ENCODE measurements around the gene RAB11FIP2.
"Not testable (repeated sequence)": the region's sequence is repeated elsewhere in the genome, so short reads cannot be mapped to it uniquely, and the experiment has no call there.

RAB11FIP2 gene, protein sequence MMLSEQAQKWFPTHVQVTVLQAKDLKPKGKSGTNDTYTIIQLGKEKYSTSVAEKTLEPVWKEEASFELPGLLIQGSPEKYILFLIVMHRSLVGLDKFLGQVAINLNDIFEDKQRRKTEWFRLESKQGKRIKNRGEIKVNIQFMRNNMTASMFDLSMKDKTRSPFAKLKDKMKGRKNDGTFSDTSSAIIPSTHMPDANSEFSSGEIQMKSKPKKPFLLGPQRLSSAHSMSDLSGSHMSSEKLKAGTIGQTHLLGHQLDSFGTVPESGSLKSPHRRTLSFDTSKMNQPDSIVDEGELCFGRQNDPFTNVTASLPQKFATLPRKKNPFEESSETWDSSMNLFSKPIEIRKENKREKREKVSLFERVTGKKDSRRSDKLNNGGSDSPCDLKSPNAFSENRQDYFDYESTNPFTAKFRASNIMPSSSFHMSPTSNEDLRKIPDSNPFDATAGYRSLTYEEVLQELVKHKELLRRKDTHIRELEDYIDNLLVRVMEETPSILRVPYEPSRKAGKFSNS

DNA sequence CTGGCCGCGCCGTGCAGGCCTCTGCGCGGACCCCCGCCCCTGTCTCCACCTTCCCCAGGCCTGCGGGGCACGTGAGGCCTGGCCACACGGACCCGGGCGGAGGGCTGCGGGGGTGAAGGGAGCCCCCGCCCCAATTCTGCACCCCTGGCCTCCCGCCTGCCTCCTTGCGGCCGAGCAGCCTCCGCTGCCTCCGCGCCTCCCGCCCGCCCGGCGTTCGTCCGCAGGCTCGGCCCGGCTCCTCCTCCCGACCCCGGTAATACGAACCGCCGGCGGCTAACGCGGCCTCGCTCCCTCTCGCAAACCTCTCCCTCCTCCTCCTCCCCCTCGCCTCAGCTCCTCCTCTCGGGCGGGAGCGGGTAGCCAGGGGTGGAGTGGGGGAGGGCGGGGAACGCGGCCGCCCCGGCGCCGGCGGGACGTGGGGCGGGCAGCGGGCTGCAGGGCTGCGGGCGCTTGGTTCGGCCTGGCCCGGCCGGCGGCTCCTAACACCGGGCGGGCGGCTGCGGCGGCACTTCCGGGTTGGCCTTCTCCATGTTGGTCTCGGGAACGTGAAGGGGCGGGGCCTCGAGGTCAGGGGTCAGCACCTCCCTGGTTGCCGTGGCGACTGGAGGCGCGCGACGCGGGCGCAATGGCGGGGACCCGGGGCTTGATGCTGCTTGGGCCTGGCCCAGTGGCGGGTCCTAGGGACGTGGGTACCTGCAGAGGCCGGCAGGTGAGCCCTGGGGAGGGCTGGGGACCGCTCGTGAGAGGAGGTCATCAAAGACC is at the start of gene RAB11FIP2:
RAB11FIP2 (minus strand) TSS at position 547 of the 762 bp plus-strand sequence. CDS start 778 bp downstream, outside the sequence.
- DNase-seq (ENCODE audit: extremely low spot score, insufficient read length, low read depth): peak; percentile 93
- FAIRE-seq: peak; percentile 90

- DNase-seq (ENCODE audit: extremely low spot score, insufficient read length, low read depth) (no peak), FAIRE-seq (no peak)
Observed at GRCh38 chr10:118096022-118096421, 49.3 kb upstream of the RAB11FIP2 start.

- FAIRE-seq (no peak), DNase-seq (ENCODE audit: extremely low spot score, insufficient read length, low read depth) (no peak)
Observed at GRCh38 chr10:118092209-118092608, 45.5 kb upstream of the RAB11FIP2 start.

DNA sequence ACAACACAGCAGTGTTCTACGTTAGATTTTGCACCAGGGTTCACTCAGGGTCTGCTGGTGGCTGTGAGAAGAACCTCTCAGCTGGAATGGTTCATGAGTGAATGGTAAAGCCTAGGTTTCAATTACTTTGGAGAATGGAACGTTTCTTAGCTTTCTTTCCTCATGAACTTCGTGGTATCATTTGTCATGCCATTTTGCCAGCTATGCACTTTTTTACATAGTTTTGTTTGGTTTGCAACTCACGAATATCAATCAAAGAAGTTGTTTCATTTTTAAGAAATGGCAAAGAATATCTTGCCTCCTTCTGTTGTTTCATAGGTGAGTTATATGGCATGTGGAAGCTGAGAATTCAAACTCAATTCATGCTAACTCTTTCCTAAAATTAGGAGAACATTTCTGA is 34.1 kb upstream of the RAB11FIP2 start:
- no peak for FAIRE-seq
- no peak for DNase-seq (ENCODE audit: extremely low spot score, insufficient read length, low read depth)

DNA sequence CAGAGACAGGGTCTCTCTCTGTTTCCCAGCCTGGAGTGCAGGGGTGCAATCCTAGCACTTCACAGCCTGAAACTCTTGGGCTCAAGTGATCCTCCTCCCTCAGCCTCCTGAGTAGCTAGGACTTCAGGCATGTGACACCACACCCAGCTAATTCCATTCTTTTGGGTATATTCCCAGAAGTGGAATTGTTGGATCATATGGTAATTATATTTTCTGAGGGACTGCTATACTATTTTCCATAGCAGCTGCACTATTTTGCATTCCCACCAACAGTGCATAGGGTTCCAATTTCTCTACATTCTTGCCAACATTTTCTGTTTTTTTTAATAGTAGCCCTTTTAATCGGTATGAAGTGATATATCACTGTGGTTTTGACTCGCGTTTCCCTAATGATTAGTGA is 30.0 kb upstream of the RAB11FIP2 start:
- FAIRE-seq (no peak), DNase-seq (ENCODE audit: extremely low spot score, insufficient read length, low read depth) (no peak)

DNA sequence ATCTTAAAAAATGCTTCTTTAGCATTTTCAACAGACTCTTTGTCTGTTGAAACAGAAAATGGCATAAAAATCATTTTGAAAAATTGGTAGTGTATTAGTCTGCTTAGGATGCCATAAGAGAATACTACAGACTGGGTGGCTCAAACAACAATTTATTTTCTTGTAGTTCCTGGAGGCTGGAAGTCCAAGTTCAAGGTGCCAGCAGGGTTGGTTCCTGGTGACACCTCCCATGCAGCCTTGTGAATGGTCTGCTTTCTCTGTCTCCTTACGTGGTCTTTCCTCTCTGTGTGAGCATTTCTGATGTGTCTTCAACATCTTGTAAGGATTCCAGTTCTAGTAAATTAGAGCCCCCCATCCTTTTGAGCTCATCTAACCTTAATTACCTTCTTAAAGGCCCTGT is 26.1 kb upstream of the RAB11FIP2 start:
- DNase-seq (ENCODE audit: extremely low spot score, insufficient read length, low read depth) (no peak), FAIRE-seq (no peak)

DNA sequence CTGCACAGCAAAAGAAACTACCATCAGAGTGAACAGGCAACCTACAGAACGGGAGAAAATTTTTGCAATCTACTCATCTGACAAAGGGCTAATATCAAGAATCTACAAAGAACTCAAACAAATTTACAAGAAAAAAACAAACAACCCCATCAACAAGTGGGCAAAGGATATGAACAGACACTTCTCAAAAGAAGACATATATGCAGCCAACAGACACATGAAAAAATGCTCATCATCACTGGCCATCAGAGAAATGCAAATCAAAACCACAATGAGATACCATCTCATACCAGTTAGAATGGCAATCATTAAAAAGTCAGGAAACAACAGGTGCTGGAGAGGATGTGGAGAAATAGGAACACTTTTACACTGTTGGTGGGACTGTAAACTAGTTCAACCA is 20.6 kb upstream of the RAB11FIP2 start:
- not testable (repeated sequence) for FAIRE-seq; DNase-seq (ENCODE audit: extremely low spot score, insufficient read length, low read depth)

- no peak for FAIRE-seq
- DNase-seq (ENCODE audit: extremely low spot score, insufficient read length, low read depth): no peak
Observed at GRCh38 chr10:118062798-118063238, 16.1 kb upstream of the RAB11FIP2 start.

- no peak for DNase-seq (ENCODE audit: extremely low spot score, insufficient read length, low read depth)
- FAIRE-seq: no peak
Observed at GRCh38 chr10:118058371-118058770, 11.6 kb upstream of the RAB11FIP2 start.

DNA sequence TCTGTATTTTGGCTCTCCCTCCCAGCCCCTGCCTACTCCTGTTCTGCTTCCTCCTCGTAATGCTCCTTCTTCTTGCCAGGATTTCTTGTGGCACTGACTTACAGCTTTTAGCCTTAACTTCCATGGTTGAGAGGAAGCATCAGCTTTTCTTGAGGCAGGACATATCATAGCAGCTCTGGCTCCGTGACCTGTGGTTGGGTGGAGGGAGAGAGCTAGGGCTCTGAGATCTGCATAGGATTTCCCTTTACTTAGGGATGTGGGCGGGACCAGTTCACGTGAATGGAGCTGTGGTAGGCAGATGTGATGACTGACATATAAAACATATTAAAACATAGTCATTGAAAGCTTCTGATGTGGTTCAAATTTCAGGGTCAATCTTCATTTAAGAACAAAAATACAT is 10.6 kb upstream of the RAB11FIP2 start:
- no peak for FAIRE-seq
- DNase-seq (ENCODE audit: extremely low spot score, insufficient read length, low read depth): no peak

- DNase-seq (ENCODE audit: extremely low spot score, insufficient read length, low read depth) (no peak), FAIRE-seq (no peak)
Observed at GRCh38 chr10:118054383-118054782, 7.6 kb upstream of the RAB11FIP2 start.

DNA sequence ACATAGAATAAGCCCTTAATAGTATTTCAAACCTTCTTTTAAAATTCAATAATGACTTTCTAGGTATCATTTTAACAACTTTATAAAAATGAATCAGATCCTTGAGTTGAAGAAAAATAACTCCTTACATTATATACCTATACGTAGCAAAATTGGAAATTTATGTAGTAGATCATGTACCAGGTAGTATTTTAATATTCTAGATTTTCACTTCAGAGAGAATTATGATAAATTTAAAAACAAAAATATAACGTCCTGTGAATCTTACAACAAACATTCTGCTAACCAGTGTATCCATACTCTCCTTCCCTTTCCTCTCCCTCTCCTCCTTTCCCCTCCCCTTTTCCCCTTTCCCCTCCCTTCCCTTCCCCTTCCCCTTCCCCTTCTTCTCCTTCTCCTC is 6.1 kb upstream of the RAB11FIP2 start:
- FAIRE-seq (no peak), DNase-seq (ENCODE audit: extremely low spot score, insufficient read length, low read depth) (no peak)

DNA sequence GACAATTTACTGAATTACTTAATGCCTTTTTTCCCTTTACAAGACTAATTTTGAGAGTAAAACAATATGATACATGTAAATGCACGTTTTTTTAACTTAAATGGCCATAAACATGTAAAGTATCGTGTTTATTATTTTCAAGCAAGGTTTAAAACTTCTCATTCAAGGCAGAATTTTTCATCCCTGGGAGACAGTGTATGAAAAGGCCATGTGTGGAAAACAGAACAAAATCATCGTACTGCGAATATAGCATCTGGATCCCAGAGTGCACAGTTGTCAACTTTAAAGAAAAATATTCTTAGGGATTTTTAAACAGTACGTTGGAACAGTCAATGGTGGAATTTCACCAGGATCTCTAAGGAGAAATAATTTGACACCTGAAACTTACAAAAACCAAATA is 1.1 kb upstream of the RAB11FIP2 start:
- no peak for FAIRE-seq
- DNase-seq (ENCODE audit: extremely low spot score, insufficient read length, low read depth): no peak

GRCh38 chr10:118047157-118047719 is 497 bp upstream of the RAB11FIP2 start:
- no peak for FAIRE-seq

DNA sequence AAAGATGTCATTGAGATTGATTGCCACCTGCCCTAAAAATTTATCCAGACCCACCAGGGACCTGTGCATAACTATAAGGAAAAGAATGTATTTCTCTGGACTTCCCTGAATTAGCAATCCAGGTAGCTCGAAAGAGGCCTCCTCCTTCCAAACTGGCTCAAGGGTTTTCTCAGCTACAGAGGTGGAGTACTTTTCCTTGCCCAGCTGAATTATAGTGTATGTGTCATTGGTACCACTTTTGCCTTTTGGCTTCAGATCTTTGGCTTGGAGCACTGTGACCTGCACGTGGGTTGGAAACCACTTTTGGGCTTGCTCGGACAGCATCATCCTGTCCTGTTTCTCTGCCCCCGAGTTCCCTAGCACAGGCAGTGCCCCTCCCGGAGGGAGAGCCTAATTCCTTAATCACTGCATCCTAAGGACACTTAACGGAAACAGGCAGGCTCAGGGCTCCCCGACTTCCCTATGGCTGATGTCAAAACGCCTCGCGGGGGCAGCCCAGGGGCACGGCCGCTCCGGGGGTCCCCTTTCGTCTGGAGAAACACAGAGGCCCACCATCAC is 825 bp downstream of the RAB11FIP2 start:
- DNase-seq (ENCODE audit: extremely low spot score, insufficient read length, low read depth) (no peak), FAIRE-seq (peak; percentile 65)

More at GRCh38 chr10:118047157-118047719, 497 bp upstream of the RAB11FIP2 start:
- no peak for DNase-seq (ENCODE audit: extremely low spot score, insufficient read length, low read depth)

- FAIRE-seq (peak; percentile 15), DNase-seq (ENCODE audit: extremely low spot score, insufficient read length, low read depth) (no peak)
Observed at GRCh38 chr10:118045158-118045836, 1.4 kb downstream of the RAB11FIP2 start.

DNA sequence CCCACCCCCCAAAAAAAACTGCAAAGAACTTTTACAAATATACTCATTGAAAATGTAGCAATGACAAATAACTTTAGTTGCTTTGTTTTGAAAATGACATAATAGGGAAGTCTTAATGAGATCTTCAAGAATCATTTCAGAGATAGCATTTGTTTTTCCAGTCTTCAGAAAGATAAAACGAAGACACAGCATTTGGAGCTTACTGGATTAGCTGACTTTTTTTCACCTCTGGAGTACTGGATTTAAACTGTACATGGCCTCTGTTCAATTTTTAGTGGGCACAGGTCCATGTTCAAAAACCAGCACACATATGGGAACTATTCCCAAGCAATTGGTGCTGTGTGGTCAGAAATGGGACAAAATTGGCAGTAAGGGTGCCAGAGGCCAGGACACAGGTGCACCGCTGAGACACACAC is 3.9 kb downstream of the RAB11FIP2 start:
- FAIRE-seq (no peak), DNase-seq (ENCODE audit: extremely low spot score, insufficient read length, low read depth) (no peak)

GRCh38 chr10:118042336-118042735 is 4.4 kb downstream of the RAB11FIP2 start:
- no peak for FAIRE-seq
- no peak for DNase-seq (ENCODE audit: extremely low spot score, insufficient read length, low read depth)

DNA sequence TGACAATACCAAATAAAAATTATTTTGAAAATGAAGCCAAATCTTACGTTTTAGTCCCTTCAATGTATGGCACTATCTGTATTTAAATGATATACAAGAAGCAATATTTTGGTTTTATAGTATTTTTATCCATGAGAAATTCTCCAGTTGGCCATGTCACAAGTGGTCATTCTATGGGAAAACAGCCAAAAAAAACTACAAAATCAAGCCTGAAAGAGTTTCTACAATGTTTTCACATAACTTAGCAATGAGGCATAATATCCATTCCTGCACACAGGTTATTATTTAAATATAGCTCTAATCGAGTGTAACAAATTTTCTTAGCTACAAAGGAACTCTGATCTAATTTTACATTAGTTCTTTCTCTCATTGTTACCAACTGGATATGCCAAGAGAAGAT is 5.4 kb downstream of the RAB11FIP2 start:
- no peak for DNase-seq (ENCODE audit: extremely low spot score, insufficient read length, low read depth)
- no peak for FAIRE-seq
